Measurements from ENCODE around the gene MTCL1.

MTCL1 gene

GRCh38 chr18:8705238-8705960, at the start of gene MTCL1:
TSS of gene MTCL1 (plus strand) at chr18:8705556. CDS start at chr18:8705661, 105 bp downstream.
- TF ChIP-seq, protein P1, sequence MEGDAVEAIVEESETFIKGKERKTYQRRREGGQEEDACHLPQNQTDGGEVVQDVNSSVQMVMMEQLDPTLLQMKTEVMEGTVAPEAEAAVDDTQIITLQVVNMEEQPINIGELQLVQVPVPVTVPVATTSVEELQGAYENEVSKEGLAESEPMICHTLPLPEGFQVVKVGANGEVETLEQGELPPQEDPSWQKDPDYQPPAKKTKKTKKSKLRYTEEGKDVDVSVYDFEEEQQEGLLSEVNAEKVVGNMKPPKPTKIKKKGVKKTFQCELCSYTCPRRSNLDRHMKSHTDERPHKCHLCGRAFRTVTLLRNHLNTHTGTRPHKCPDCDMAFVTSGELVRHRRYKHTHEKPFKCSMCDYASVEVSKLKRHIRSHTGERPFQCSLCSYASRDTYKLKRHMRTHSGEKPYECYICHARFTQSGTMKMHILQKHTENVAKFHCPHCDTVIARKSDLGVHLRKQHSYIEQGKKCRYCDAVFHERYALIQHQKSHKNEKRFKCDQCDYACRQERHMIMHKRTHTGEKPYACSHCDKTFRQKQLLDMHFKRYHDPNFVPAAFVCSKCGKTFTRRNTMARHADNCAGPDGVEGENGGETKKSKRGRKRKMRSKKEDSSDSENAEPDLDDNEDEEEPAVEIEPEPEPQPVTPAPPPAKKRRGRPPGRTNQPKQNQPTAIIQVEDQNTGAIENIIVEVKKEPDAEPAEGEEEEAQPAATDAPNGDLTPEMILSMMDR (conservative IDR thresholded peaks at IDR 0.05), result no peak; the same call in 1 of the 2 replicates
- 0 out of 2 replicates have a peak, but pooled peaks have one; percentile 37 for TF ChIP-seq ZFX (IDR thresholded peaks at IDR 0.05)
- peak within 1 kb of the TSS; percentile 95 for H3K27ac ChIP-seq

DNA sequence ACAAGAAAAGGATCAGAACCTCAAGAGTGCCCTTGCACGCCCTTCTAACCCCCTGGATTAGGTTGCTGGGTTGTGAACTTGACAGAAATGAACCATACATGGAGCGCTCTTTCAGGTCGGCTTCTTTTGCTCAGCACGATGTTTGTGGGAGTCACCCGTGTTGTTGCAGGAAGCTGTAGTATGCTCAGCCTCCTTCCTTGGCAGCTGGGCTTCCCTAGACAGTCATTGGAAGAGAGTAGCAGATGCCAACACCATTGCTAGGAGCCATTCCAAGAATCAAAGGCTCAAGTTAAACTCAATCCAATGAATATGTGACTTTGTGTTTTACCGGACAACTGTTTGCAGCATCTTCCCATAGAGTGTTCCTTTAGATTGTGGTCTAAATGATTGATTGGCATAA, 49.1 kb upstream of the MTCL1 start:
- TF ChIP-seq, protein P1 (conservative IDR thresholded peaks at IDR 0.05), result no peak
- no peak for TF ChIP-seq ZFX (IDR thresholded peaks at IDR 0.05)

DNA sequence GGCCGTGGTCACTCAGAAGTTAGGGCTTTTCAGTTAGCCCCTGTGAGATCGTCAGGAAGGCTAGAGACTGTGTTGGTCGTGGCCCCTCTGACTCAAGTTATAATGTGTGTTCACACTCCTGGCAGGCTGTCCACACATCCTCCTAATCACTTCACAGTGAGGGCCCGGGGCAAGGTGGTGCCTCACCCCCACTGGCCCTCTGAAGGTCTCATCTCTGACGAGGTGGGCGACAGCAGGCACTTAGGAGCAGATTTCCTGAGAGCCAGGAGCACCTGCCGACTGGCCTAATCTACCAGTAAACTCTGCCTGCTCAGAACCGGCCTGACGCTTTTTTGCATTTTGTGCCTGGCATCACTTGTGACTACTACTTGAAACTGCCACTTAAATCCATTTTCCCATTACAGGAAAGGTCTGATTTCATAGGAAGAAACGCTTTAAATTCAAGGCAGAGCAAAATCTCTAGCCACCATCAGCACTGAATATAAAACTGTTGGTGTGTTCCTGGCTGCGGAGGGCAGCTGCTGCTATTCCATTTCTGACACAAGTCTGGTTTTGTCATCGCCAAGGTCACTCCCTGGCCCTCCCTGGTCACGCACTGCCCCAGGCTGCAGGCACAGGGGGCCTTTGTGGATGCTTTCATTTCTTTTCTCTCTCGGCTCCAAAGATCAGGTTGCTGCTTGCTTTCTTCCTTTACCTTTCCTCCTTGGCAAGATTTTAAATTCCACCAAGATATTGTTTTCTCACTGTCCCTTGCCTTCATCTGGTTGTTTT, 48.1 kb upstream of the MTCL1 start:
- H3K27ac ChIP-seq, result no peak overlapping the region
- TF ChIP-seq ZFX (IDR thresholded peaks at IDR 0.05), result no peak
- TF ChIP-seq, protein P1 (conservative IDR thresholded peaks at IDR 0.05), result no peak

More for the DNA sequence above, 49.1 kb upstream of the MTCL1 start:
- no peak overlapping the region for H3K27ac ChIP-seq

- no peak overlapping the region for H3K27ac ChIP-seq
- TF ChIP-seq, protein P1 (conservative IDR thresholded peaks at IDR 0.05), result no peak
- no peak for TF ChIP-seq ZFX (IDR thresholded peaks at IDR 0.05)
Observed at GRCh38 chr18:8657873-8658470, 47.4 kb upstream of the MTCL1 start.

GRCh38 chr18:8658858-8659485, 46.4 kb upstream of the MTCL1 start:
- H3K27ac ChIP-seq, result no peak overlapping the region
- no peak for TF ChIP-seq ZFX (IDR thresholded peaks at IDR 0.05)

- TF ChIP-seq ZFX (IDR thresholded peaks at IDR 0.05), result no peak
- TF ChIP-seq, protein P1 (conservative IDR thresholded peaks at IDR 0.05), result no peak
- H3K27ac ChIP-seq, result no peak overlapping the region
Observed at GRCh38 chr18:8659609-8660242, 45.6 kb upstream of the MTCL1 start.

GRCh38 chr18:8660316-8660715, 45.0 kb upstream of the MTCL1 start:
- TF ChIP-seq, protein P1 (conservative IDR thresholded peaks at IDR 0.05), result no peak
- no peak for TF ChIP-seq ZFX (IDR thresholded peaks at IDR 0.05)
- H3K27ac ChIP-seq, result no peak overlapping the region
